IPS-NIHi11 (cell line): ENCODE measurements around the gene DOCK7.
"Not testable (repeated sequence)": the region's sequence is repeated elsewhere in the genome, so short reads cannot be mapped to it uniquely, and the experiment has no call there.

Source experiments
- DNase-seq: peaks from one replicate; pipeline ENCODE4 v3.0.0; 2012; ENCODE audit warnings: mixed read lengths, low spot score

DOCK7 gene

DNA sequence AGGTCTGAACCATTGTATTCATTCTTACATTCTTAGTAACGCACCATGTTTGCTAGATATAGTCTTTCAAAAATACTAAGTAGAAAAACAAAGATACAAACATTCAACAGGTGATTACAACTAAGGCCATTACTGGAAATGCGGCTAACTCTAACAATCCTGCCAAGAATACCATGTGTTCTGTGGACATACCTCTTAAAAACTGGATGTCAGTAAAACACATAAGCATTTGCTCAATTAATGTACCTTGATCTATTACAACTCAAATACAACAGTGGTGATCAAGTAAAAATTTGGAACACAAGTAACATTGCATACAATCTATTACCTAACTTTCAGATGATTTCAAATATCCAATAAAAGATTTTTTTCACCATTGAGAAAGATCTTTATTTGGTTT, 75.4 kb downstream of the DOCK7 start:
- no peak for DNase-seq

DNA sequence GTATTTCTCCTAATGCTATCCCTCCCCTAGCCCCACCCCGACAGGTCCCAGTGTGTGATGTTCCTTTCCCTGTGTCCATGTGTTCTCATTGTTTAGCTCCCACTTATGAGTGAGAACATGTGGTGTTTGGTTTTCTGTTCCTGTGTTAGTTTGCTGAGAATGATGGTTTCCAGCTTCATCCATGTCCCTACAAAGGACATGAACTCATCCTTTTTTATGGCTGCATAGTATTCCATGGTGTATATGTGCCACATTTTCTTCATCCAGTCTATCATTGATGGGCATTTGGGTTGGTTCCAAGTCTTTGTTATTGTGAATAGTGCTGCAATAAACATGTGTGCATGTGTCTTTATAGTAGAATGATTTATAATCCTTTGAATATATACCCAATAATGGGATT, 77.6 kb downstream of the DOCK7 start:
- DNase-seq = not testable (repeated sequence)

DNA sequence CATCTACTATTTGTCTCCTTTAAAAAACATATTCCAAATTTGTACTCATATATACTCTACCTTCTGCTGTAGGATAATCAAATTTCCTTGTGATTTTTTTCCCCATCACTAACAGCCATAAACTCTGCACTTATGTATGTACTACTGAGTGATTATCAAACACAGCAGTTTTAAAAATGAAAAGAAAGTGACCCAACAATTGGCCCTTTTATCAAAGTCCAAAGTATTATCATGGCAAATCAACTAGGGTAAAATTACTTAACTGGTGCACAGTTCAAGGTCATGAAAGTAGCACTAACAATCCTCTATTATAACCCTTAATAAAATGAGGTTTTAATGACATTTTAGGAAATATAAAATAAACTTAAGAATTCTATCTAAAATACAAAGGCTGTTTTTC, 79.3 kb downstream of the DOCK7 start:
- DNase-seq = no peak

DNA sequence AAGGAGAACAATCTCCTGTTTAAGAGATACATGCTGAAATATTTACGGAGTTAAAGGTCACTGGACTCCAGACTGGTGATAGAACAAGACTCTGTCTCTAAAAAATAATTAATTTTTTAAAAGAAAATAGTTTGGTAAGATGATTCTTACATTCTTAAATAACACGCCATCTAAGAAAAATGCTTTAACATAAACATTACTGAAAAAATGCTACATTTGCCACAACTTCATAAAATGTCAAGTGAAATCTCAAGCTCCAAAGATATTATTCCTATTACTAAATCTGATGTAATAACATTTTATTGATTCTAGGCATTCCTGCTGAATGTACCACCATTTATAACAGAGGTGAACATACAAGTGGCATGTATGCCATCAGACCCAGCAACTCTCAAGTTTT, 86.7 kb downstream of the DOCK7 start:
- DNase-seq = no peak

- DNase-seq = no peak
Observed at GRCh38 chr1:62599044-62599443, 89.1 kb downstream of the DOCK7 start.

DNA sequence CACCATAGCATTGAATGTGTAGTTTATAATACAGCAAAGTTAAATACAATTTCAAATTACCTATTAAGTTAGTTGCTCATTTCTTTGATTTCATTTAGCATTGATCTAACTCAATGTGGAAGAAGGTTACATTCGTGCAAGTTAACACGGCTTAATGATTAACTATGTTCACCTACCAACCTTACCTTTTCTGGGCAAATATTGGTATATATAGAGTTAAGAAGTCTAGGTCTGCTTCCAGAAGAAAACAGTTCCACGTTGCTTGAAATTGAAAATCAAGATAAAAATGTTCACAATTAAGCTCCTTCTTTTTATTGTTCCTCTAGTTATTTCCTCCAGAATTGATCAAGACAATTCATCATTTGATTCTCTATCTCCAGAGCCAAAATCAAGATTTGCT, 90.9 kb downstream of the DOCK7 start, which contains the start of gene ANGPTL3:
ANGPTL3 (plus strand) TSS at position 240 of the 400 bp plus-strand sequence; CDS start at position 287, 47 bp downstream.
- no peak for DNase-seq

DNA sequence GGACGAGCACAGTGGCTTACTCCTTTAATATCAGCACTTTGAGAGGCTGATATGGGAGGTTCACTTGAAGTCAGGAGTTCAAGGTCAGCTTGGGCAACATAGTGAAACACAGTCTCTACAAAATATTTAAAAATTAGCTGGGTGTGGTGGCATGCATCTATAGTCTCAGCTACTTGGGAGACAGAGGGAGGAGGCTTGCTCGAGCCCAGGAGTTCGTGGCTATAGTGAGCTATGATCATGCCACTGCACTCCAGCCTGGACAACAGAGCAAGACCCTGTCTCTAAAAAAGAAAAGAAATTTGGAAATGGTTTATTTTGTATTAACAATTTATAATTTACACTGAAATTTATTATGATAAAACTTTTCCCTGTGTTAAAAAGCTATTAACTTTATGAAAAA, 92.5 kb downstream of the DOCK7 start:
- DNase-seq = no peak

DNA sequence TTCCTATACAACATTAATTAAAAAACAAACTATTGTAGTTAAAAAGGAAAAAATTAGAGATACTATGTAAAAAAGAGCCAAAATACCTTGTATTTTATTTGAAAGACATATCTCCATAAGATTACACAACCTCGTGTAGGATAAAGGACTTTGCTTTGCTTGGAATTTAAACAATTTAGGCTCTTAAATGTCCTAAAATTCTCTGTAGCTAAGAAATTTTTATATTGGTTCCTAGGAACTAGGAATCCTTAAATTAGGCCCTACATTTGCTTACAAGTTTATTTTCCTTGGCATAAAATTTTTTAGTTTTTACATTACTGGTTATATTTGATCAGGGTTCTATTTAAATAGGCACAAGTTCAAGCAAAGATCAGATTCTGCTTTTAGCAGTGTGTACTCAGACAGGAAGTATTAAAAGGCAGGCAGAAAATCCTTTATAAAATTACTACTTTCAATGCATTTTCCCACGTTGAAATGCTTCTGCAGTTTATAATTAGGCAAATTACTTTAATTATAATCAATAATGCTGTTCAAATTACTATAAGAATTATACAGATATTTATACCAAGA, 94.3 kb downstream of the DOCK7 start:
- no peak for DNase-seq

GRCh38 chr1:62590970-62591368, 97.2 kb downstream of the DOCK7 start:
- no peak for DNase-seq

DNA sequence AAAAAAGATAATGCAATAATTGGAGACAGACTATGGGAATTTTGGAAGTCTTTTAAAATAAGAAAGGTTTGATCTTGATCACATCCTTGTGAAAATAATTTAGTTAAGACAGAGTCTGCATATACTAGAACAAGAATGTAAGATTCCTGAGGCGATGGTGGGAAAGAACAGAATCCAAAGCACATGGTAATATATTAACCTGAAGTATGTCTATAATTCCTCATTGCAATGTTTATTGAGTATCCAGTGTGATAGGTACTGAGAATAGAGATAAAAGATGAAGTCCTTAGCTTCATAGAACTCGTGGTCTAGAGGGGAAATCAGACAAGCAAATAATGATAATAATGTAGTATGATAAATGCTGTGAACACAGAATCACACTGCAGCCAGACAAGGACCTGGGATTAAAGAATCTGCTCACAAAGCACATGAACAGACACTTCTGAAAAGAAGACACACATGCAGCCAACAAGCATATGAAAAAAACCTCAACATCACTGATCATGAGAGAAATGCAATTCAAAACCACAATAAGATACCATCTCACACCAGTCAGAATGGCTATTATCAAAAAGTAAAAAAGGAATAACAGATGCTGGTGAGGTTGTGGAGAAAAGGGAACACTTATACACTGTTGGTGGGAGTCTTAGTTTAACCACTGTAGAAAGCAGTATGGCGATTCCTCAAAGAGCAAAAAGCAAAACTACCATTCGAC, 97.8 kb downstream of the DOCK7 start:
- DNase-seq = no peak

GRCh38 chr1:62589321-62589720, 98.9 kb downstream of the DOCK7 start:
- DNase-seq = no peak

GRCh38 chr1:62588000-62588399, 100.2 kb downstream of the DOCK7 start:
- DNase-seq = no peak

DNA sequence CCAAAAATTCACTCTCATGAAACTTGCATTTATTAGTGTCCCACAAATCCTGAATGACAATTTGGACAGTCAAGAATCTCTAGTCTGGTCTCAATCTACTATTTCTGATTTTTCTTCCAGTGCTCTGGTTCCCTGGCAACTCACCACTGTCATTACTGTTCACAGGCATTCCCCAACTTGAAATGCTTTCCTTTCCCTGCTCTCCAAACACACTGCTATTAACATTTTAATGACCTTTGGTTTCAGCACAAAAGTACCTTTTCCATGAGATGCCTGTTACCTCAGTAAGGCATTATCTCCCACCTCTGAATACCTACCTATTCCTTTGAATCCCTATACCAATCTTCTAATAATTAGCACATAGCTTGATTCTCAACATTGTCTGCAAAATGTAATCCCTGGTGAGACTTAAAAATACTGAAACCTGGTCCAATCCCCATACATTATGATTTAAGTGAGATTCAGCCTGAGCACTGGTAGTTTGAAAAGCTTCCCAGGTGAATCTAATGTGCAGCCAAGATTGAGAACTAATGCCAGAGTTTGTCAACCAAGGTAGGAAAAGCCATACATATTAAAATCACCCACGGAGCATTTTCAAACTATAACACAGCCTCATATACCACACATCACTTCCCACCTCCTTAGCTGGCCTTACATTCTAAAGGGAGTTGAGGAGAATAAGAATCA, 102.6 kb downstream of the DOCK7 start:
- peak; percentile 18 for DNase-seq

DNA sequence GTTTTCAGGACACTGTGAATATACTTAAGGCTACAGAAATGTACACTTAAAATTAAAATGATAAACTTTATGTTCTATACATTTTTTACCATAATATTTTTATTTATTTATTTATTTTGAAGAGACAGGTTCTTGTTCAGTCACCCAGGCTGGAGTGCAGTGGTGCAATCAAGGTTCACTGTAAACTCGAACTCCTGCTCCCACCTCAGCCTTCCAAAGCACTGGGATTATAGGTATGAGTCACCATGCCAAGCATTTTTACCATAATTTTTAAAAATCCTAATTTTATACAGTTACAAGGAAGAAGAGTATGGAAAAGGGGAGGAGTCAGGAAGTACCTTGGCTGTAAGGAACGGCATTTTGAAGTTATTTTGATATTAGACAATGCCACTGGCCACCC, 114.5 kb downstream of the DOCK7 start:
- no peak for DNase-seq

- no peak for DNase-seq
Observed at GRCh38 chr1:62572476-62572875, 115.7 kb downstream of the DOCK7 start.

- not testable (repeated sequence) for DNase-seq
Observed at GRCh38 chr1:62571517-62571916, 116.7 kb downstream of the DOCK7 start.

GRCh38 chr1:62567926-62568325, 120.3 kb downstream of the DOCK7 start:
- not testable (repeated sequence) for DNase-seq

DNA sequence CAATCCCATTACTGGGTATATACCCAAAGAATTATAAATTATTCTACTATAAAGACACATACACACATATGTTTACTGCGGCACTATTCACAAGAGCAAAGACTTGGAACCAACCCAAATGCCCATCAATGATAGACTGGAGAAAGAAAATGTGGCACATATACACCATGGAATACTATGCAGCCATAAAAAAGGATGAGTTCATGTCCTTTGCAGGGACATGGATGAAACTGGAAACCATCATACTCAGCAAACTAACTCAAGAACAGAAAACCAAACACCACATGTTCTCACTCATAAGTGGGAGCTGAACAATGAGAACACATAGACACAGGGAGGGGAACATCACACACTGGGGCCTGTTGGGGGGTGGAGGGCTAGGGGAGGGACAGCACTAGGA, 121.0 kb downstream of the DOCK7 start:
- DNase-seq = not testable (repeated sequence)

- no peak for DNase-seq
Observed at GRCh38 chr1:62561306-62561705, 126.9 kb downstream of the DOCK7 start.

- no peak for DNase-seq
Observed at GRCh38 chr1:62544570-62544969, 143.6 kb downstream of the DOCK7 start.

DNA sequence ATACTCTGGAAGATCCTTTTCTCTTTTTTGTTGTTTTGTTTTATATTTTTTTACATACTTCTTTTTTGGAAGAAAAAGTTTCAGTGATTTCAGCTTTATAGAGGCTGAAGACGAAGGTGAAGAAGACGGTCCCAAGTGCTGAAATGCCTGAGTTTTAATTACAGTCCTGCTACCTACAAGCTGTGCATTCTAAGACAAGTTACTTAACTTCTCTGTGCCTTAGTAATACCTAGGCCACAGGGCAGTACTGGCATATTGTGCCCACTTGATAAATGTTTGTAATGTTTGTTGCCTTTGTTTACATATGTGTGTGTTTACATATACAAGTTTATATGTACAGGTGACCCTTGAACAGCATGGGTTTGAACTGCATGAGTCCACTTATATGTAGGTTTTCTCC, 147.1 kb downstream of the DOCK7 start:
- no peak for DNase-seq

DNA sequence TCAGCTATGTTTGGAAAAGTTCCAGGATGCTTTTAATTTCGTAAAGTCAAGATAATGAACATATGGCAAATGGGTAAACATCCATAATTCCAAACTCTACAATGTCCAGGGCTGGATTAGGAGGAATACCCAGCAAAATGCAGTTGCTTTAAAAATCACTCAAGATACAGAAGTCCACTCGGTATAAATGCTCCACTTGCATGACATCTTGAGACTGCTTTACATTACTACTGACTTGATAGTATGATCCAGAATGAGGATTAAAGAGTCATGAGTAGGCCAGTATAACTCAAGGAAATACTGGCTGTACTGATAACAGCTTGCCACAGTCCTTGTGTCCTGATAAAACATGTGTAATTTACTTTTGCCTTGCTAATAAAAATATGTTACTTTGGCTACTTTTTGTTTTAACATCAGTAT, 149.1 kb downstream of the DOCK7 start:
- DNase-seq = no peak

DNA sequence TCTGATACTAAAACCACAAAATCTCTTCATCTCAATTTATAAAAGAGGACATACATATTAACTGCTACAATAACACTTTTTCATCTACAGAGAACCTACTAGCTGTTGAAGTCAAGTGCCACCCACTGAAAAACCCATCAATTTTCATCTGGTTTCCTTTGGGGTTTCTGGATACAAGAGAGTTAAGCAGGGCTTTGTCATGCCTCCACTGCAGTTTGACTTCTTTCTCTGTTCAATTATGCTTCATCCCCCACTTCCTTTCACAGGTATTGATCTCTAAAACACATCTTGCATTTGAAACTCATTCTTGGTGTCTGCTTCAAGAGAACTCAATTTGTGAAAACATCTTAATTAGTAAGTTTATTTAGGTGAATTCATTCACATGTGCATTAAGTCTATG, 151.3 kb downstream of the DOCK7 start:
- no peak for DNase-seq
